CD14-positive monocyte (primary cell): ENCODE results near the gene COL20A1. TPM values are rescaled to one million over a fixed set of nuclear protein-coding genes. Genes with fewer than 3 reads are reported as not detected.

Experiments
- DNase-seq, 3 donors: peaks; one replicate each; pipeline ENCODE4 v3.0.0-alpha.2; 2011 to 2022
- H2AFZ ChIP-seq: 2 replicates; pipeline ENCODE4 v1.6.0; 2012; ENCODE audit warnings: mild to moderate bottlenecking, low read depth, low read length, inconsistent platforms; ENCODE audit not compliant: insufficient read depth, poor library complexity, severe bottlenecking
- H3K27ac ChIP-seq, 2 donors: 1 replicate in 1 of 2; 2 replicates in 1 of 2; pipeline ENCODE4 v1.5.1; 2012 to 2013; ENCODE audit warnings: low read length in 2 of 2, control low read depth in 1 of 2, inconsistent platforms in 1 of 2, low read depth in 1 of 2, mild to moderate bottlenecking in 1 of 2
- H3K27me3 ChIP-seq, 2 donors: one replicate each; pipeline versions ENCODE4 v1.6.0 to v1.6.1; 2011 to 2013; ENCODE audit warnings: low read length in 2 of 2; ENCODE audit not compliant: control insufficient read depth in 2 of 2, insufficient read depth in 2 of 2
- H3K36me3 ChIP-seq, 2 donors: replicated peaks in 1 of 2; 1 replicate in 1 of 2; 2 replicates in 1 of 2; pipeline versions ENCODE4 v1.5.1 to v1.6.1; 2012 to 2013; ENCODE audit warnings: low read length in 2 of 2, control low read depth in 1 of 2, inconsistent platforms in 1 of 2, mild to moderate bottlenecking in 1 of 2; ENCODE audit not compliant: insufficient read depth in 2 of 2, control insufficient read depth in 1 of 2
- H3K4me1 ChIP-seq, 2 donors: 1 replicate in 1 of 2; 2 replicates in 1 of 2; pipeline versions ENCODE4 v1.5.1 to v1.6.1; 2012 to 2013; ENCODE audit warnings: low read length in 2 of 2, control low read depth in 1 of 2, inconsistent platforms in 1 of 2, mild to moderate bottlenecking in 1 of 2, moderate library complexity in 1 of 2; ENCODE audit not compliant: insufficient read depth in 2 of 2, control insufficient read depth in 1 of 2
- H3K4me2 ChIP-seq: replicated peaks from 2 replicates; pipeline ENCODE3; 2012; ENCODE audit warnings: low read length, moderate library complexity, mild to moderate bottlenecking; ENCODE audit not compliant: poor library complexity, severe bottlenecking; ENCODE audit errors: extremely low read depth
- H3K4me3 ChIP-seq, 3 experiments: fragments of 200-600 bp in 1 of 3; sonication (generic) in 1 of 3; replicated peaks in 1 of 3; 1 replicate in 2 of 3; 2 replicates in 1 of 3; pipeline ENCODE4 v1.5.1; 2011 to 2013; ENCODE audit warnings: low read length in 3 of 3, mild to moderate bottlenecking in 3 of 3, control low read depth in 2 of 3, low read depth in 2 of 3, inconsistent platforms in 1 of 3, moderate library complexity in 1 of 3
- H3K79me2 ChIP-seq: 2 replicates; pipeline ENCODE4 v1.6.0; 2012; ENCODE audit warnings: mild to moderate bottlenecking, control low read depth, inconsistent platforms, low read length, moderate library complexity; ENCODE audit not compliant: insufficient read depth
- H3K9ac ChIP-seq: 2 replicates; pipeline ENCODE4 v1.6.0; 2017; ENCODE audit warnings: low read length, mild to moderate bottlenecking; ENCODE audit not compliant: insufficient read depth, poor library complexity, severe bottlenecking
- H3K9me3 ChIP-seq, 2 donors: replicated peaks in 1 of 2; 1 replicate in 1 of 2; 2 replicates in 1 of 2; pipeline versions ENCODE4 v1.5.1 to v1.6.1; 2012 to 2013; ENCODE audit warnings: low read length in 2 of 2, control low read depth in 1 of 2; ENCODE audit not compliant: control insufficient read depth in 1 of 2, insufficient read depth in 1 of 2
- H4K20me1 ChIP-seq: 2 replicates; pipeline ENCODE4 v1.6.0; 2012; ENCODE audit warnings: mild to moderate bottlenecking, low read length, control low read depth, moderate library complexity; ENCODE audit not compliant: insufficient read depth
- H3K27ac Mint-ChIP-seq, 7 donors: one replicate each; pipeline ENCODE4 v1.8.0; 2020; ENCODE audit warnings: mild to moderate bottlenecking in 7 of 7, mixed read lengths in 7 of 7, moderate library complexity in 6 of 7, inconsistent platforms in 2 of 7
- H3K27me3 Mint-ChIP-seq, 3 donors: one replicate each; pipeline ENCODE4 v1.8.0; 2021 to 2022; ENCODE audit warnings: low read depth in 3 of 3, mild to moderate bottlenecking in 3 of 3, mixed read lengths in 3 of 3, moderate library complexity in 3 of 3, inconsistent platforms in 1 of 3
- H3K36me3 Mint-ChIP-seq, 2 donors: one replicate each; pipeline ENCODE4 v1.8.0; 2020; ENCODE audit warnings: mixed read lengths in 2 of 2, inconsistent platforms in 1 of 2, mild to moderate bottlenecking in 1 of 2
- H3K4me1 Mint-ChIP-seq: one replicate; pipeline ENCODE4 v1.8.0; 2020; ENCODE audit warnings: mild to moderate bottlenecking, mixed read lengths
- H3K4me3 Mint-ChIP-seq, 2 donors: one replicate each; pipeline ENCODE4 v1.8.0; 2020; ENCODE audit warnings: mild to moderate bottlenecking in 2 of 2, mixed read lengths in 2 of 2, moderate library complexity in 1 of 2
- H3K9me3 Mint-ChIP-seq, 7 donors: one replicate each; pipeline ENCODE4 v1.8.0; 2020 to 2022; ENCODE audit warnings: mixed read lengths in 7 of 7, mild to moderate bottlenecking in 6 of 7, moderate library complexity in 6 of 7, inconsistent platforms in 2 of 7
- WGBS: methylation state at CpG from one replicate; pipeline ENCODE4 v1.1.5; 2013; ENCODE audit warnings: missing lambda C conversion rate; ENCODE audit not compliant: insufficient coverage; 5-methylcytosine and 5-hydroxymethylcytosine counted together
- intact Hi-C, 2 donors: fragments of 100-400 bp; cut with micrococcal nuclease; formaldehyde crosslinking; loops; one replicate each; pipeline versions ENCODE4 v1.15.0 to v1.15.1; 2023
- polyA plus RNA-seq, 3 donors: library from polyadenylated mRNA; depleted of rRNA in 1 of 3; unstranded in 2 of 3; stranded (reverse) in 1 of 3; fragments of 300-500 nt in 2 of 3; fragments of >200 nt in 1 of 3; fragmentation: Illumina TruSeq in 2 of 3; gene quantifications; 1 replicate in 2 of 3; 2 replicates in 1 of 3; pipeline ENCODE4 v1.2.3, GENCODE V29; 2012 to 2021
- TF ChIP-seq, protein P1 (sequence below): fragments of 200-600 bp; IDR thresholded peaks from one replicate; pipeline ENCODE4 v1.8.0; 2022; ENCODE audit warnings: antibody characterized with exemption, mild to moderate bottlenecking

Gene COL20A1
- polyA plus RNA-seq, 3 donors = not detected

DNA sequence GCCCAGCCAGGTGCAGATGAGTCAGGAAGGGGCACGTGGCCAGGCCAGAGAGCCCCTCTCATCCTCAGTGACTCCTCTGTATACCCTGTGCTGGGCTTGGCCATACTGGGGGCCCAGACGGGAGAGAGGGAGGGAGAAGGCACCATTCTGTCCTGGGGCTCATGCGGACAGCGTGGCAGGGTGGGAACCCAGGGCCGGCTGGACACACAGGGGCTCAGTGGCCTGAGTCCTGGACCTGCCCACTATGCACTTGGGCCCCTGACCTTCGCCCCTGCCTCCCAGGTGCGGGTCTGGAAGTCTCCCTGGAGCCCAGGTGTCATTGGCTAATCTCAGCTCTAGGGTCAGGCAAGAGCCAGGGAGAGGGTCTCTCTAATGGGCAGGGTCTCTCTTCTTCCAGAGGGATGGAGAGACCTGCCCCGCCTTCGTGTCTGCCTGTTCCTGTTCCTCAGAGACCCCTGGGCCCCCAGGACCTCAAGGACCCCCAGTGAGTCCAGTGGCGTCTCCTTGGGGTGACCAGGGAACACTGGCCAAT lies 27.7 kb downstream of the COL20A1 start:
- Histone ChIP-seq H3K9ac (no peak overlapping the region), H3K9me3 (no peaks in the 10 kb centered on the region), H3K36me3 (no peaks in the 10 kb centered on the region), H3K4me2 (no peak overlapping the region), H3K4me3 (no peak overlapping the region), H2AFZ (no peak overlapping the region), H4K20me1 (no peaks in the 10 kb centered on the region), H3K79me2 (no peaks in the 10 kb centered on the region), H3K27me3 (peaks cover 0 to 3% of the 10 kb centered on the region in 2 donors), H3K27ac (no peak overlapping the region), H3K4me1 (no peaks in the 10 kb centered on the region)
- no peak overlapping the region for H3K27ac Mint-ChIP-seq
- H3K4me1 Mint-ChIP-seq = no peaks in the 10 kb centered on the region
- H3K4me3 Mint-ChIP-seq = no peak overlapping the region
- no peaks in the 10 kb centered on the region for H3K36me3 Mint-ChIP-seq
- intact Hi-C loops = no loop called here
- WGBS = 85% methylated on average over 9 of the region's 10 CpGs
- TF ChIP-seq, protein P1, sequence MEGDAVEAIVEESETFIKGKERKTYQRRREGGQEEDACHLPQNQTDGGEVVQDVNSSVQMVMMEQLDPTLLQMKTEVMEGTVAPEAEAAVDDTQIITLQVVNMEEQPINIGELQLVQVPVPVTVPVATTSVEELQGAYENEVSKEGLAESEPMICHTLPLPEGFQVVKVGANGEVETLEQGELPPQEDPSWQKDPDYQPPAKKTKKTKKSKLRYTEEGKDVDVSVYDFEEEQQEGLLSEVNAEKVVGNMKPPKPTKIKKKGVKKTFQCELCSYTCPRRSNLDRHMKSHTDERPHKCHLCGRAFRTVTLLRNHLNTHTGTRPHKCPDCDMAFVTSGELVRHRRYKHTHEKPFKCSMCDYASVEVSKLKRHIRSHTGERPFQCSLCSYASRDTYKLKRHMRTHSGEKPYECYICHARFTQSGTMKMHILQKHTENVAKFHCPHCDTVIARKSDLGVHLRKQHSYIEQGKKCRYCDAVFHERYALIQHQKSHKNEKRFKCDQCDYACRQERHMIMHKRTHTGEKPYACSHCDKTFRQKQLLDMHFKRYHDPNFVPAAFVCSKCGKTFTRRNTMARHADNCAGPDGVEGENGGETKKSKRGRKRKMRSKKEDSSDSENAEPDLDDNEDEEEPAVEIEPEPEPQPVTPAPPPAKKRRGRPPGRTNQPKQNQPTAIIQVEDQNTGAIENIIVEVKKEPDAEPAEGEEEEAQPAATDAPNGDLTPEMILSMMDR = no peak
- no peak for DNase-seq
- H3K9me3 Mint-ChIP-seq = no peaks in the 10 kb centered on the region
- peaks cover 3 to 12% (median 11%) of the 10 kb centered on the region in 3 donors for H3K27me3 Mint-ChIP-seq

DNA sequence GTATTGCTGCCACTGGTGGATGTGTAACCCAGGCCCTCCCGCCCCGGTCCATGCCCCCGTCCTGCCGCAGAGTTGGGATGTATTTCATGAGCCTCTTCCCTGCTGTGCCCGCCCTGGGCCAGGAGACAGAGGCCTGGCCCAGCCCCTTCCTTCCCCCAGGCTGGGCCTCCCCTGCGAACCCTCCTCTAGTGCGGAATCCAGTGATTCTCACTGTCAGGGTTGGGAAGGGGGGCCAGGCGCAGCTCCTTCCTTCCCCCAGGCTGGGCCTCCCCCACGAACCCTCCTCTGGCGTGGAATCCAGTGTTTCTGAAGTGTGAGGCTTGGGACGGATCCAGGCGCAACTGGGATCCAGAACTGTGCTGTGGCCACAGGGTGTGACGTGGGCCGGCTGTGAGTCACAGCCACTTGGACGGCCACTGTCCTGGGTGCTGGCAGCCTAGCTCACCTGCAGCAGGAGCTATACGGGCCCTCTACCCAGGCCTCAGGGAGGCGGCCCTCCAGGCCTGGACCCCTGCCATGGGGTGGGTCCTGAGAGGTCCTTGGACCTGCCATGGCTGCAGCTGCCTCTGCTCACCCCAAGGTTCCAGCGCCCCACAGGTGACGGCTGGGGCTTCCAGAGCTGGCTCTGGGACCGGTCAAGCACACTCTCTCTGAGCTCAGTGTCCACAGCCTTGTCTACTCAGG lies 28.3 kb downstream of the COL20A1 start:
- H3K9me3 Mint-ChIP-seq = peaks cover 0 to 4% (median 1%) of the 10 kb centered on the region in 7 donors
- DNase-seq = no peak
- no peaks in the 10 kb centered on the region for H3K79me2 ChIP-seq
- H3K4me1 ChIP-seq = peaks cover 1 to 2% of the 10 kb centered on the region in 2 donors
- peaks cover 3 to 12% (median 11%) of the 10 kb centered on the region in 3 donors for H3K27me3 Mint-ChIP-seq
- H3K4me3 ChIP-seq = no peak overlapping the region
- no peak overlapping the region for H3K4me3 Mint-ChIP-seq
- no peaks in the 10 kb centered on the region for H3K36me3 Mint-ChIP-seq
- H3K27ac ChIP-seq = no peak overlapping the region
- TF ChIP-seq, protein P1 = no peak
- peaks cover 0 to 3% of the 10 kb centered on the region in 2 donors for H3K27me3 ChIP-seq
- H3K9me3 ChIP-seq = peaks cover under 1 to 3% of the 10 kb centered on the region in 2 donors
- H4K20me1 ChIP-seq = no peaks in the 10 kb centered on the region
- no peaks in the 10 kb centered on the region for H3K36me3 ChIP-seq
- no peak overlapping the region for H2AFZ ChIP-seq
- intact Hi-C loops = no loop called here
- H3K27ac Mint-ChIP-seq = no peak overlapping the region
- H3K4me2 ChIP-seq = no peak overlapping the region
- no peak overlapping the region for H3K9ac ChIP-seq
- H3K4me1 Mint-ChIP-seq = no peaks in the 10 kb centered on the region
- 87% methylated on average over 19 of the region's 20 CpGs for WGBS
